Mesenchymal stem cell (in vitro differentiated cells and primary cell): ENCODE results near the gene TIAM1.

Experiments used
- DNase-seq: peaks from one replicate; pipeline ENCODE4 v3.0.0-alpha.2; 2013
- H2AFZ ChIP-seq: one replicate; pipeline ENCODE4 v1.6.1; 2013; ENCODE audit warnings: low read depth, mild to moderate bottlenecking, control low read depth, inconsistent platforms, low read length, moderate library complexity
- H2AK5ac ChIP-seq: 2 replicates; pipeline ENCODE4 v1.6.1; 2013; ENCODE audit warnings: low read length, moderate library complexity, mild to moderate bottlenecking, inconsistent platforms; ENCODE audit not compliant: severe bottlenecking
- H2BK120ac ChIP-seq: one replicate; pipeline ENCODE4 v1.6.1; 2013; ENCODE audit warnings: low read depth, mild to moderate bottlenecking, inconsistent platforms, low read length, moderate library complexity
- H2BK12ac ChIP-seq, 2 experiments: one replicate each; pipeline ENCODE4 v1.6.1; 2013; ENCODE audit warnings: inconsistent platforms in 2 of 2, low read length in 2 of 2, mild to moderate bottlenecking in 2 of 2, moderate library complexity in 2 of 2, control low read depth in 1 of 2
- H2BK15ac ChIP-seq: one replicate; pipeline ENCODE4 v1.6.1; 2013; ENCODE audit warnings: mild to moderate bottlenecking, low read depth, inconsistent platforms; ENCODE audit not compliant: poor library complexity, severe bottlenecking
- H2BK5ac ChIP-seq: 2 replicates; pipeline ENCODE4 v1.6.1; 2013; ENCODE audit warnings: low read depth, mild to moderate bottlenecking, low read length, control low read depth, inconsistent platforms; ENCODE audit not compliant: poor library complexity, severe bottlenecking
- H3K14ac ChIP-seq, 2 experiments: one replicate each; pipeline ENCODE4 v1.6.1; 2013; ENCODE audit warnings: inconsistent platforms in 2 of 2, low read length in 2 of 2, control low read depth in 1 of 2, mild to moderate bottlenecking in 1 of 2, moderate library complexity in 1 of 2
- H3K18ac ChIP-seq, 2 experiments: one replicate each; pipeline ENCODE4 v1.6.1; 2013; ENCODE audit warnings: inconsistent platforms in 2 of 2, low read length in 2 of 2, control low read depth in 1 of 2, low read depth in 1 of 2, mild to moderate bottlenecking in 1 of 2
- H3K23ac ChIP-seq, 2 experiments: one replicate each; pipeline ENCODE4 v1.6.1; 2013; ENCODE audit warnings: inconsistent platforms in 2 of 2, low read length in 2 of 2, mild to moderate bottlenecking in 2 of 2, moderate library complexity in 2 of 2, control low read depth in 1 of 2
- H3K27ac ChIP-seq: 2 replicates; pipeline ENCODE4 v1.5.1; 2013; ENCODE audit warnings: mild to moderate bottlenecking, moderate library complexity, low read length, control low read depth, inconsistent platforms; ENCODE audit not compliant: poor library complexity, severe bottlenecking
- H3K27me3 ChIP-seq, 2 experiments: 2 replicates each; pipeline versions ENCODE4 v1.6.1 to v1.7.0; 2013; ENCODE audit warnings: low read length in 2 of 2, mild to moderate bottlenecking in 2 of 2, moderate library complexity in 2 of 2, control low read depth in 1 of 2, inconsistent platforms in 1 of 2; ENCODE audit not compliant: control insufficient read depth in 1 of 2, insufficient read depth in 1 of 2
- H3K36me3 ChIP-seq, 2 experiments: 2 replicates each; pipeline versions ENCODE4 v1.6.1 to v1.7.0; 2013; ENCODE audit warnings: low read length in 2 of 2, control low read depth in 1 of 2, inconsistent platforms in 1 of 2, low read depth in 1 of 2, mild to moderate bottlenecking in 1 of 2; ENCODE audit not compliant: insufficient read depth in 2 of 2, control insufficient read depth in 1 of 2
- H3K4ac ChIP-seq, 2 experiments: one replicate each; pipeline ENCODE4 v1.6.1; 2013; ENCODE audit warnings: inconsistent platforms in 2 of 2, low read length in 2 of 2, mild to moderate bottlenecking in 2 of 2, moderate library complexity in 2 of 2, control low read depth in 1 of 2, low read depth in 1 of 2
- H3K4me1 ChIP-seq: 2 replicates; pipeline ENCODE4 v1.6.1; 2013; ENCODE audit warnings: low read depth, low read length, control low read depth; ENCODE audit not compliant: control insufficient read depth, insufficient read depth
- H3K4me2 ChIP-seq: 2 replicates; pipeline ENCODE4 v1.6.1; 2013; ENCODE audit warnings: low read length, mild to moderate bottlenecking, inconsistent platforms; ENCODE audit not compliant: poor library complexity, severe bottlenecking
- H3K4me3 ChIP-seq, 2 experiments: 2 replicates each; pipeline versions ENCODE4 v1.5.1 to v1.7.0; 2013; ENCODE audit warnings: low read length in 2 of 2, mild to moderate bottlenecking in 2 of 2, control low read depth in 1 of 2, low read depth in 1 of 2; ENCODE audit not compliant: insufficient read depth in 1 of 2
- H3K79me1 ChIP-seq: replicated peaks from 2 replicates; pipeline ENCODE4 v1.6.1; 2013; ENCODE audit warnings: mild to moderate bottlenecking, control low read depth, low read length, inconsistent platforms; ENCODE audit not compliant: poor library complexity, severe bottlenecking
- H3K9ac ChIP-seq: 2 replicates; pipeline ENCODE4 v1.7.0; 2013; ENCODE audit warnings: mild to moderate bottlenecking, low read length, moderate library complexity
- H3K9me3 ChIP-seq: 2 replicates; pipeline ENCODE4 v1.7.0; 2013; ENCODE audit warnings: mild to moderate bottlenecking, low read length; ENCODE audit not compliant: control insufficient read depth
- H4K8ac ChIP-seq: one replicate; pipeline ENCODE4 v1.6.1; 2013; ENCODE audit warnings: inconsistent platforms, mild to moderate bottlenecking, low read length, moderate library complexity
- H4K91ac ChIP-seq: one replicate; pipeline ENCODE4 v1.6.1; 2013; ENCODE audit warnings: mild to moderate bottlenecking, low read length, inconsistent platforms
- WGBS: methylation state at CpG from one replicate; pipeline ENCODE4 v1.1.7; 2013; ENCODE audit warnings: mixed read lengths; 5-methylcytosine and 5-hydroxymethylcytosine counted together

The TIAM1 gene

DNA sequence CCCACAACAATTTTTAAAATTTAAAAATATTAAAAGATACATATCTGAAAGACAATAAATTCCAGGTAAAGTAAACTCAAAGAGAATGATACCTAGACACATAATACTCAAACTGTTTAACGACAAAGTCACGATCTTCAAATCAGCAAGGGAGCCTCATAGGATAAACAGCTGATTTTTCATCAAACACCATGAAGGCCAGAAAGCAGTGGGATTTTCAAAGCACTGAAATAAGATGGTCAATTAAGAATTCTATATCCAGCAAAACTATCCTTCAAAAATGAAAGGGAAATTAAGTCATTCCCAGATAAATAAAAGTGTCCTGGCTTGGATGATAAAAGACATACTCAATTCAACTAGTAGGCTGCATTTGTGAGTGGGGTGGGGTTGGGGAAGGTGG, 100.5 kb downstream of the TIAM1 start:
- H3K4me1 ChIP-seq = no peaks in the 10 kb centered on the region

DNA sequence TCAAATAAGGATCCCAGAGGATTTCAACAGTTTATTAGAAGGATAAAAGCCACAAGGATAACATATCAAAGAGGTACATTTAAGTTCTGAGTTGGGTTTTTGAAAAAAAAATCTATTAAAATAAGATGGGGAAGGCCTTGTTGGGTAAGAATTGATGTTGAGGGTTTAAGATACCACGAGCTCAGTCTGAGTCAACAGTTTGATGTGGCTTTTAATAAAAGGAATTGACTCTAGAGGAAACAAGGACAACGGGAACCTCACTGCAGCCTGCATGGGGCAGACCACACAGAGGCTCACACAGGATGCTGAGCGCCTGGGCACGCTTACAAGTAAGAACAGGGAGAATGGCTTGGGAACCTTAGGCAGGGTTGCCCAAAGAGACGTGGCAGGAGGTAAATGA, 107.5 kb downstream of the TIAM1 start:
- Histone ChIP-seq H2AK5ac (no peak overlapping the region), H3K27me3 (no peaks in the 10 kb centered on the region), H2BK5ac (no peak overlapping the region), H4K91ac (no peak overlapping the region), H3K23ac (no peak overlapping the region), H3K9me3 (peaks cover 26% of the 10 kb centered on the region), H2AFZ (no peak overlapping the region), H2BK12ac (no peak overlapping the region), H3K79me1 (no peaks in the 10 kb centered on the region), H3K14ac (no peak overlapping the region), H3K9ac (no peak overlapping the region), H3K18ac (no peak overlapping the region), H3K36me3 (peaks cover 4 to 28% of the 10 kb centered on the region in 2 experiments), H4K8ac (no peak overlapping the region), H3K4me3 (no peak overlapping the region), H3K27ac (no peak overlapping the region), H2BK15ac (no peak overlapping the region), H3K4me2 (no peak overlapping the region), H2BK120ac (no peak overlapping the region), H3K4ac (no peak overlapping the region), H3K4me1 (no peaks in the 10 kb centered on the region)
- DNase-seq = no peak
- 86% methylated on average over 5 of the region's 5 CpGs for WGBS

More for the DNA sequence above, 100.5 kb downstream of the TIAM1 start:
- H2BK12ac ChIP-seq = no peak overlapping the region
- H3K4ac ChIP-seq = no peak overlapping the region
- no peak overlapping the region for H2AFZ ChIP-seq
- peak overlapping the region in 1 of 2 experiments; percentile 45 for H3K4me3 ChIP-seq
- H2BK15ac ChIP-seq = no peak overlapping the region
- H3K18ac ChIP-seq = no peak overlapping the region
- H3K79me1 ChIP-seq = peaks cover 2% of the 10 kb centered on the region
- no peak overlapping the region for H3K23ac ChIP-seq
- no peak overlapping the region for H3K9ac ChIP-seq
- H3K27ac ChIP-seq = no peak overlapping the region
- H4K91ac ChIP-seq = no peak overlapping the region
- no peak overlapping the region for H2BK120ac ChIP-seq
- no peak overlapping the region for H3K4me2 ChIP-seq
- H3K14ac ChIP-seq = no peak overlapping the region
- no CpG with 5 or more reads among the region's 2 CpGs for WGBS
- H2AK5ac ChIP-seq = no peak overlapping the region
- H3K27me3 ChIP-seq = no peaks in the 10 kb centered on the region
- peaks cover 3 to 62% of the 10 kb centered on the region in 2 experiments for H3K36me3 ChIP-seq
- no peak for DNase-seq
- H3K9me3 ChIP-seq = peaks cover 51% of the 10 kb centered on the region
- no peak overlapping the region for H2BK5ac ChIP-seq
- no peak overlapping the region for H4K8ac ChIP-seq

DNA sequence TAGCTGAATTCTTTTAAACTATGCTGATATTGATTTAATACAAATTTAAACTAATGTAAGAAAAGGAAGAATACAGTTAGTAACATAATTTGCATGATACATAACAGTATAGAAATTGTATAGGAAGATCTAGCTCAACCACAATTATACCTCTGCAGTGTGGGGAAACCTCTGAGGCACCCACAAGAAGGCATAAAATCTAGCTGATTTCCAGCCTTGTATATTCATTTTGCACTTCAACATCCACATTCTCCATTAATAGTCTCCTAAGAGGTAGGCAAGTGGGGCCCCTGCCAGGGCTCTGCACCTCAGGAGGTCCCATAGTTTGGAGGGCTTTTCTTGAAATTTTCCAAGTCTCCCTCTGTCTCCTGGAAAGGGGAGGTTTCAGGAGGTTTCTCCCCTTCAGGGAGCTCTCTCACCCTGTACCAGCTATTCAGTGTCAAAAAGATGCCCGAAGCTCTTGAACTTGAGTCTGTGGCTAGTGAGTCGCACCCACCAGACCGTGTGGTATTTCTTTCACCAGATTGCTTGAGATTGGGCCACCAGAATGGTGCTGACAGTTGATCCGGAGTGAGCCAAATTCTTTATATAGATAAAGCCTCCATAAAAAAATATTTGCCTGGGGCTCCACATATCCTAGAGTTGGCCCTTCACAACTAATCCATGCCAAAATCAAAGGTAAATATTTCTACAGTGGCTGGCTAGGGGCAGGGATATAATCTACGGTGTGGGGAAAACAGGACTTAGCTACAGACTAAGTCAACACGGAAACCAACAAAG, 108.2 kb downstream of the TIAM1 start:
- no peak overlapping the region for H3K14ac ChIP-seq
- no peak overlapping the region for H3K23ac ChIP-seq
- 98% methylated on average over 6 of the region's 6 CpGs for WGBS

DNA sequence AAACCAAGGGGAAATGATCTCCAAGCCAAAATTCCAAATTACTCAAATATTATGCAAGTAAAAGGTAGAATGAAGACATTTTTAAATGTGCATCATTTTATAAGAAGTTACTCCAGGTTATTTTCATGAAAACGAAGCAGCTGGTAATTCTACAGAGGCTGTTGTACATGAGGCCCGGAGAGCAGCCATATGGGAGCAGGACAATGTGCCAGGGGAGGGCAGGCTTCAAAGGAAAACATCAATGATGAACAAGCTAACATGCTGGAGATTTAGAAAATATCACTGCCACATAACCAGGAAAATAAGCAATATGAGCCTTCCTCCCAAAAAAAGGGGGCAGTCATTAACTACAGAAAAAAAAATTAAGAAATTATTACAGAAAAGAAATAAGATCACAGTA, 109.1 kb downstream of the TIAM1 start:
- H4K8ac ChIP-seq = no peak overlapping the region
- no peak for DNase-seq
- H3K4me1 ChIP-seq = no peaks in the 10 kb centered on the region
- H3K27me3 ChIP-seq = no peaks in the 10 kb centered on the region
- H3K14ac ChIP-seq = no peak overlapping the region
- H3K18ac ChIP-seq = no peak overlapping the region
- peaks cover 2% of the 10 kb centered on the region for H3K79me1 ChIP-seq
- whole genome bisulfite sequencing = 90% methylated on average over 2 of the region's 2 CpGs
- H2BK15ac ChIP-seq = no peak overlapping the region
- H2BK120ac ChIP-seq = no peak overlapping the region
- H3K9me3 ChIP-seq = peaks cover 10% of the 10 kb centered on the region
- no peak overlapping the region for H3K23ac ChIP-seq
- no peak overlapping the region for H3K4me3 ChIP-seq
- H3K36me3 ChIP-seq = peaks cover 4 to 13% of the 10 kb centered on the region in 2 experiments
- H3K9ac ChIP-seq = no peak overlapping the region
- H4K91ac ChIP-seq = no peak overlapping the region
- no peak overlapping the region for H2AK5ac ChIP-seq
- H2AFZ ChIP-seq = no peak overlapping the region
- H3K4ac ChIP-seq = no peak overlapping the region
- no peak overlapping the region for H2BK5ac ChIP-seq
- H2BK12ac ChIP-seq = no peak overlapping the region
- no peak overlapping the region for H3K27ac ChIP-seq
- no peak overlapping the region for H3K4me2 ChIP-seq

More for the DNA sequence above, 108.2 kb downstream of the TIAM1 start:
- Histone ChIP-seq H3K18ac (no peak overlapping the region), H3K36me3 (peaks cover 4 to 22% of the 10 kb centered on the region in 2 experiments), H2BK12ac (no peak overlapping the region), H3K4me2 (no peak overlapping the region), H3K4ac (no peak overlapping the region), H2BK5ac (peak overlapping the region; percentile 69), H3K9ac (no peak overlapping the region), H2BK120ac (no peak overlapping the region), H3K4me3 (no peak overlapping the region), H4K8ac (no peak overlapping the region), H2AFZ (no peak overlapping the region), H2BK15ac (no peak overlapping the region), H3K27me3 (no peaks in the 10 kb centered on the region), H4K91ac (no peak overlapping the region), H2AK5ac (no peak overlapping the region), H3K27ac (peak overlapping the region; percentile 52), H3K4me1 (no peaks in the 10 kb centered on the region), H3K9me3 (peaks cover 20% of the 10 kb centered on the region), H3K79me1 (peaks cover 2% of the 10 kb centered on the region)
- DNase-seq = no peak
